Stimulated activated CD8-positive, alpha-beta memory T cell treated with anti-CD3 and anti-CD28 coated beads, Interleukin-15, amount 100 ng/mL, for 4 hours (primary cell): ENCODE results near the gene PPP1R1C.

Source experiments
- DNase-seq, 2 donors: peaks; one replicate each; pipeline ENCODE4 v3.0.0-alpha.2; 2020; ENCODE audit warnings: low read depth in 2 of 2

The PPP1R1C gene

GRCh38 chr2:181972431-181973170, 13.1 kb upstream of the PPP1R1C start:
- DNase-seq, result no peak

- DNase-seq, result no peak
Observed at GRCh38 chr2:181973171-181973783, 12.4 kb upstream of the PPP1R1C start.

GRCh38 chr2:181977661-181978350, 7.8 kb upstream of the PPP1R1C start:
- DNase-seq, result no peak

- DNase-seq, result no peak
Observed at GRCh38 chr2:181978351-181979150, 7.1 kb upstream of the PPP1R1C start.

GRCh38 chr2:181984060-181984459, 1.6 kb upstream of the PPP1R1C start:
- no peak for DNase-seq

GRCh38 chr2:181984814-181985631, 630 bp upstream of the PPP1R1C start:
- DNase-seq, result no peak

GRCh38 chr2:181988154-181988924, 2.7 kb downstream of the PPP1R1C start:
- no peak for DNase-seq

GRCh38 chr2:181989099-181989498, 3.4 kb downstream of the PPP1R1C start:
- no peak for DNase-seq

GRCh38 chr2:181991171-181991885, 5.7 kb downstream of the PPP1R1C start:
- no peak for DNase-seq

GRCh38 chr2:181992776-181993175, 7.1 kb downstream of the PPP1R1C start:
- DNase-seq, result no peak

- no peak for DNase-seq
Observed at GRCh38 chr2:181995289-181995688, 9.6 kb downstream of the PPP1R1C start.

GRCh38 chr2:181998041-181998835, 12.6 kb downstream of the PPP1R1C start:
- no peak for DNase-seq

GRCh38 chr2:181998891-181999654, 13.4 kb downstream of the PPP1R1C start:
- no peak for DNase-seq

GRCh38 chr2:181999911-182000310, 14.3 kb downstream of the PPP1R1C start:
- DNase-seq, result no peak

GRCh38 chr2:182004945-182005520, 19.4 kb downstream of the PPP1R1C start:
- DNase-seq, result no peak

- DNase-seq, result no peak
Observed at GRCh38 chr2:182006595-182007341, 21.1 kb downstream of the PPP1R1C start.

- DNase-seq, result no peak
Observed at GRCh38 chr2:182014284-182014683, 28.6 kb downstream of the PPP1R1C start.
